HG02610 (cell line): ENCODE data around the gene HOXD4.

ENCODE experiments used
- ATAC-seq: cut with Tn5 transposase; IDR thresholded peaks from one replicate; pipeline ENCODE4 v1.9.1; 2021; ENCODE audit warnings: mild to moderate bottlenecking, moderate library complexity; ENCODE audit not compliant: unreplicated experiment

HOXD4 gene

DNA sequence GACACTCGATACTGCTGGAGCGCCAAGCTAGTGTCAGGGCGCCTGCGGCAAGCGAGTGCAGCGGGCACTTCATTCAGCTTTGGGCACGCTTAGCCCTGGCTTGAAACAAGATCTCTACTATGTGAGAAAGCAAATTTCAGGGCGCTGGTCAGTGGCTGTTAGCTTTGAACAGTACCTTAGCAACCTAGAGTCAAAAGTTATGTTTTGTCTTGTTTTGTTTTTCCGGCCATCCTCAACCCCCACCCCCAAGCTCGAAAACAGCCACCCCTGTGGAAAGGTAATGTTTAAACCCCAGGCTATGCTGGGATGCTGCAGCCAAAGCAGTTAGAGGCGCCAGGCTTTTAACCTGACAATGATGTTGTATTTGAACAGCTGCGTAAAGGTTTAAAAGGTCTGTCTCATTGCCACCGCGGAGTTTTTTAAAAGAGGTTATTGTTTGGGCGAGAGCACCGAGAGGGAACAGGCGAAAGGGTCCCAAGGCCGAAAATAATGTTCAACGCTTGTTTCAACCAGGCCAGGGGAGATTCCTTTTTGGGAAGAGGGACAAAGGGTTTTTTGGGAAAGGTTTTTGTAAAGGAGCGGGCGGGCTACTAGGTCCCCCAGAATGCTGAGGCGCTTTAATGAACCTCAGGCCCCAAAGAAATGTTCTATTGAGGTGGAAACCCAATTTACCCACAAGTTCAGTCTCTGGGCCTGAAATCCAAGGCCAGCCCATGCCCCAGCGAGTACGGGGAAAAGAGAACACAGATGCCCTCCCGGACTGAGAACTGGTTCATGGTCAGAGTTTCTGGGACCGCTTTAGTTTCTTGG lies 37.0 kb upstream of the HOXD4 start:
- ATAC-seq = no peak

DNA sequence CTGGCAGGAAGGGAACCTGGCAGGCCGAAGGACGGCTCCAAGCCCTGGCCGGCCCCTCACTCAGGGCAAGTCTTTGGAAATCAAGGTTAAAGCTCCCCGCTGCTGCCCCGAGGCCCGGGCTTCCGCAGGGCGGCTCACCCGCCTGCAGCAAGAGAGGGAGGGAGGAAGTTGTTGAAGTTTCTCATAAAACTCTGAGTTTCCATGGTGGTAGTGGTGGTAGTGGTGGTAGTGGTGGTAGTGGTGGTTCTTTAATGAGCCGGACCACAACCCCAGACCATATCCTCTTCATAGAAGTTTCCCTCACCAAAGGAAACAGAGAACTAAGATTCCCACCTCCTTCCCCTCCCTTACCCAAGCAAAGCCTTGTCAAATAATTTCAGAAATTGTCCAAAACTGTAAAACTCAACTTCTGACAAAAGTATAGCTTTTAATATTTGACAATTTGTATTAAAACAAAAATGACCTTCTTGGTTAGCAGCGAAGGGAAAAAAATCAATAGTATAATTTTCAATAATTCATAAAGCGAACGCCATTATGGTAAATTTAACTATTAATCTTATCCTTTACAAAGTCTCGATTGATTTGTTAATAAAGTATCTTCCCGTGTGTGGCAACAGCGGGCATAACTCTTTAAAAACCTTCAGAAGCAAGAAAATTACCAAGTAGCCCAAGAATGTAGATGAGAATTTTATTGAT lies 36.3 kb upstream of the HOXD4 start:
- ATAC-seq = no peak

DNA sequence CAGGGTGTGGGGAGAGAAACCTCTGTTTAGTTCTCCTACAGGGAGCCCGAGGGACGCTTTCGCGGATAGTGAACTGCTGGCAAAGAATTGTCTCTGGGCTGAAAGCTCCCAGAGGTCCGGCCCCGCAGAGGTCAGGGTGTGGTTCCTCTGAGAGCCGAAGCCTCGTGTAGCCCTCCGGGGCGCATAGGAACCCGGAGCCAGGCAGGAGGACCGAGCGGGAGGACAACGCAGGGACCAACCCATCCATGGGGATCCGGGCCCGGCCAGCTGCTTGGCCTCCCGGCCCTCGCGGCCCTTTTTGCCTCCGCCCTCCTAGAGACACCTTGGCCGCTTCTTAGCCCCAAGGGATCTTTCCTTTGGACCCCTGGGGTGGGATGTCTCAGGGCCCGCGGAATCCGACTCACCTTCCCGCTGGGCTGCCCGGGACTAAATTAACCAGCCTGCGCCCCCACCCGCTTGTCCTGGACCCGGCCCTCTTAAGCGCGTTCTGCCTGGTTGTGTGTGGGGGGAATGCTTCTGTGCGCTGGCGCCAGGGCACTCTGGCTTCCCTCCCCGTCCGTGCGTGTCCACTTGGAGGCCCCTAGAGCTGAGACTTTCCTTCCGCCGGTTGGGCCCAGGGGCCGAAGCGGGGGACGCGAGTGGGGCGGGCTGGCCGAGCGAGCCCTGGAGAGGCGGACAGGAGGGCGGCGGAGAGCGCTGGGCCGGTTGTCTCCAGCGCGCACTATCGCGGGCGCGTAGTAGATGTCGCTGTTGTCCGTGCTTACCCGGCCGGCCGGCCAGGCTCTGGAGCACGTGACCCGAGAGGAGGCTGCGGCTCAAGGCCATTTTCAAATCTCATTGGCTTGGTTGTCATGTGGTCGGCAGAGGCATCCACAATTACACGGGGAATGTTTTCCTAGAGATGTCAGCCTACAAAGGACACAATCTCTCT lies 35.2 kb upstream of the HOXD4 start, which contains the start of gene HOXD10:
HOXD10 (plus strand) TSS at position 896 of the 931 bp plus-strand sequence. CDS start 56 bp downstream, outside the sequence.
- no peak for ATAC-seq

DNA sequence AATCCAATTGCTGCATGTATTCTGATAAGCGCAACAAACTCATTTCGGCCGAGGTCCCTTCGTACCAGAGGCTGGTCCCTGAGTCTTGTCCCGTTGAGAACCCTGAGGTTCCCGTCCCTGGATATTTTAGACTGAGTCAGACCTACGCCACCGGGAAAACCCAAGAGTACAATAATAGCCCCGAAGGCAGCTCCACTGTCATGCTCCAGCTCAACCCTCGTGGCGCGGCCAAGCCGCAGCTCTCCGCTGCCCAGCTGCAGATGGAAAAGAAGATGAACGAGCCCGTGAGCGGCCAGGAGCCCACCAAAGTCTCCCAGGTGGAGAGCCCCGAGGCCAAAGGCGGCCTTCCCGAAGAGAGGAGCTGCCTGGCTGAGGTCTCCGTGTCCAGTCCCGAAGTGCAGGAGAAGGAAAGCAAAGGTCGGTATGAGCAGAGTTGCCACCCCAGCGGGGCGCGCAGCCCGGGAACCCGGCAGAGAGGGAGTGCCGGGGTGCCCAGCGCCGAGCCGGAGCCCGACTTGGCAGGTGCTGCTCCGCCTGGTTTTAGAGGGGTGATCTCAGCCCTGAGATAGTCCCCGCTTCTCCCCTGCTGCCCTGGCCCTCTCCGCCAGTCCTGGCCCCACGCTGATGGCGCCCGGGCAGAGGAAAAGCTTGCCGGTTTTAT lies 34.1 kb upstream of the HOXD4 start:
- no peak for ATAC-seq

DNA sequence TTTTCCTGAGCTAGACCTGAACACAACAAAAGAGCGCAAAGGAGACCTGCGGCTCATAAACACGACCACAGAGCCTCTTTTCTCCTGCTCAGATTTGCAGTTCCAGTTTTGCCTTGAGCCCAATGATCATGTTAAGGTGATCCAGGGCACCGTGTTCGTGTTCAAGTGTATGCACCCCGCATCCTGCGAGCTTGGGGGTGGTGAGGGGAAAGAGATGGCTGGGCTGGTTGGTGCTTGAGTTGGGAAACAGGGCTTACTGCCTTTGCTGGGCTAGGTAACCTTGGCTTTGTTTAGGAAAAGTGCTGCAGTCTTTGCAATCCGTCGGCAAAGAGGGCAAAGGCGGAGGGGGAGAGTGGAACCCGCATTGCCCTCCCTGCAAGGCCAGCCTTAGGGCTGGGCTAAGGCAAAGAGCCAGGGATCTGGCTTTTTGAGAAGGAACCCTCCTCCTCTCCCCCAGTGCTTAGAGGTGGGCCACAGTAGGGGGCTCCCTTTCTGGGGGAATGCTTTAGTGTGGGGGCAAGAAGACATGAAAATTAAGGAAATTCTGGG lies 33.5 kb upstream of the HOXD4 start:
- no peak for ATAC-seq

DNA sequence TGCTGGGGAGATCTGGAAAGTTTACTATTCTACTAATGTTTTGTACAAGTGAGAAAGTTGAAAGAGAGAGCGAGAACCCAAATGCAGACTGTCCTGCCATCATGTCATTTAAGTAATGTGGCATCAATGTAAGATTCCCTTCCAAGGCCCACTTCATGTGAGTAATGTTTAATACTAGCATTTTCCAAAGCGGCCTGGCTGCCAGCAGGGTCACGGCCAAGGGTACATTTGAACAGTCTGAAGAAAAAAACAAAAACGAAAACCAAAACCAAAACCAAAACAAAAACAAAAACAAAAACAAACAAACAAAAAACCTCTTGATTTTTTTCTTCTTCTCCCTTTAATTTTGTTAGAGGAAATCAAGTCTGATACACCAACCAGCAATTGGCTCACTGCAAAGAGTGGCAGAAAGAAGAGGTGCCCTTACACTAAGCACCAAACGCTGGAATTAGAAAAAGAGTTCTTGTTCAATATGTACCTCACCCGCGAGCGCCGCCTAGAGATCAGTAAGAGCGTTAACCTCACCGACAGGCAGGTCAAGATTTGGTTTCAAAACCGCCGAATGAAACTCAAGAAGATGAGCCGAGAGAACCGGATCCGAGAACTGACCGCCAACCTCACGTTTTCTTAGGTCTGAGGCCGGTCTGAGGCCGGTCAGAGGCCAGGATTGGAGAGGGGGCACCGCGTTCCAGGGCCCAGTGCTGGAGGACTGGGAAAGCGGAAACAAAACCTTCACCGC lies 32.6 kb upstream of the HOXD4 start:
- no peak for ATAC-seq

DNA sequence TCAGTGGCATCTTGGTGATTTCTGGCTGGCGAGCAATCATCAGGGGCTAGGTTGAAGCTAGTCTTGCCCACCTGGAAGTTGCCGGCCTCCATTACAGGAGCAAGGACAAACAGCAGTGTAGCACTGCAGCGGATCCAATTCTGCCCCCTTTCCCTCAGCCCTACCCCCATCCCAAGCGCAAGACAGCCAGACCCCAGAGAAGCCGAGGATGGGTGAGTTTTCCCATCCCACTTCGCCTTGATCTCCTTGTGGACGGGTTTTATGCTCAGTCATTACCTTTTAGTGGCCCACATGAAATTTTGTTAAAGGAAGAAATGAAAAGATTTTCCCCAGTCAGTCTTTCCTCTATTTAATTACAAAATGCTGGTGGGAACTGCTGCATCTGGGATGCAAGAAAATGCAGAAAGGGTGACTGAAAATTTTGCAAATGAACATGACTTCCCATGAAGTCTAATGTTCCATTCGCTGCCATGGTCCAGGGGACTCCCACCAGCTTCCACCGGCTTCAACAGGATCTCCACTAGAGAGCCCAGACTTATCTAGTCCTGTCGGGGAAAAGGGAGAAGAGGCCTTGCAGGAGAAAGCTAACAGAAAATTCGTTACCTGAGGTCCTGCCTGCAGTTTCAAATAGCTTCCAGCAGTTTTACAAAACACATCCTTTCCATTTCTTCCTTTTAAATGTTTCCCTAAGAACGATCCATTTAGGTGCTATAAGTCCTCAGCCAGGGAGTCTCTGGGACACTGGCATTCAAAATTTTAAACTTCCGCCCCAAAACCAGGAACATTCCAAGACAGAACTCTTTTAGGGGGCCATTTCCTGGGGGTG lies 30.8 kb upstream of the HOXD4 start:
- no peak for ATAC-seq

DNA sequence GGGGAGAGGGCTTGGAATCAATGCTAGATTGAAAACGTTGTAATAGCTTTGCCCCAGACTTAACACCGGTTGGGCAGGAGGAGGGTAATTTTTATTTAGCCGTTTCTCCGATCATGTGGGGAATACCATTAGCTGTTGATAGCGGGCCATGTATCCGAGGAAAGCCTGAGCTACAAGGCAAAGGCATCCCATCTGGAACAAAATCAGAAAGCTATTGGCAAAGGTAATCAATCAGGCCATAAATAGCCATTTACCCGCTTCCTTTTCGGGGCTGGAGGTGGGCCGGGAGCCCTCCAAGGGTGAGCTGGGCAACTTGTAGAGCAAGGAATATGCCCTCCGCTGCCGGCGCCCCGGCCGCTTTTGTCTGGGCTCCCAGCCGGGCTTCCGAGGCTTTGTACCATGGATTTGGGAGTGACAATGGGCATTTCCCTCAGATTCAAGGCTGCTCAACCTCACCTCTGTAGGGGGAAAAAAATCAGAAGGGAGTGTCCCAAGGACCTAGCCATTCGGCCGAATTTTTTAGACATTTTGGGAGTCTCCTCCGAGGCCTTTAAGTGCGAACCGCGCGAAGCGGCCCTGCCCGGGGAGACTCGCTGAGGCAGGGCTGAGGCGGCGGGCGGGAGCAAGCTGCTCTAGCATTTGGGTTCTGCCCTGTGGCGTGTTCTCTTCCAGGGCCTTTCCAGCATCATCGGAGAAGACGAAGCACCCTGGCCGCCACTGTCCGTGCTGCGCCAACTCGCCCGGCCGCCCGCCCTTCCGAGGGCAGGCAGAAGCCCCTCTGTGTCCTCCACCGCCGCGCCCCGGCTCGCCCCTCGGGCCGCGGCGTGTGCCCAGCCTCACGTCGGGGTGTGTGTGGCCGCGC lies 29.9 kb upstream of the HOXD4 start:
- ATAC-seq = no peak

DNA sequence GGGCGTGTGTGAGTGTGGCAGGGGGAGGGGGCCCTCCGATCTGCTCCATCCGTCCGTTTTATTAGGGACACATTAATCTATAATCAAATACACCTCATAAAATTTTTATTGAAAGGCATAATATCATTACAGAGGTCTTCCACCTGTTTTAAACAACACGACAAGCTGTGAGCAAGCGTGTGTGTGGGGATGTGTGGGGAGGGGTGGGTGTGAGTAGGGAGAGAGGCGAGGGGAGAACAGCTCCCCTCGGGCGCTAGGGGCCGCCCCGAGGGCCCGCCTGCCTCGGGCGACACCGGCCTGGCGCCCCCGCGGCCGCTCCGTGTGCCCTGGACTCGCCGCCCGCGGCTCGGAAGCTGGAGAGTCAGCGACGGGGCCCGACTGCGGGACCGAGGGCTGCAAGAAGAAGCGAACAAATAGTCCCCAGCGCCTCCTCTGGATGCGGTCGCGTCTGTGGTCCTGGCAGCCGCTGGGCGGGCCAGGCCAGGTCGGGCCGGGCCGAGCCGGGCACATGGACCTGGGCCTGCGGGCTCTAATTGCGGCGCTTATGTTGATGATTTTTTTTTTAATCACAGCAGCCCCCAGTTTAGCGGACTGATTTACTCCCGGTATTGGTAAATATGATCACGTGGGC lies 29.2 kb upstream of the HOXD4 start:
- ATAC-seq = no peak

DNA sequence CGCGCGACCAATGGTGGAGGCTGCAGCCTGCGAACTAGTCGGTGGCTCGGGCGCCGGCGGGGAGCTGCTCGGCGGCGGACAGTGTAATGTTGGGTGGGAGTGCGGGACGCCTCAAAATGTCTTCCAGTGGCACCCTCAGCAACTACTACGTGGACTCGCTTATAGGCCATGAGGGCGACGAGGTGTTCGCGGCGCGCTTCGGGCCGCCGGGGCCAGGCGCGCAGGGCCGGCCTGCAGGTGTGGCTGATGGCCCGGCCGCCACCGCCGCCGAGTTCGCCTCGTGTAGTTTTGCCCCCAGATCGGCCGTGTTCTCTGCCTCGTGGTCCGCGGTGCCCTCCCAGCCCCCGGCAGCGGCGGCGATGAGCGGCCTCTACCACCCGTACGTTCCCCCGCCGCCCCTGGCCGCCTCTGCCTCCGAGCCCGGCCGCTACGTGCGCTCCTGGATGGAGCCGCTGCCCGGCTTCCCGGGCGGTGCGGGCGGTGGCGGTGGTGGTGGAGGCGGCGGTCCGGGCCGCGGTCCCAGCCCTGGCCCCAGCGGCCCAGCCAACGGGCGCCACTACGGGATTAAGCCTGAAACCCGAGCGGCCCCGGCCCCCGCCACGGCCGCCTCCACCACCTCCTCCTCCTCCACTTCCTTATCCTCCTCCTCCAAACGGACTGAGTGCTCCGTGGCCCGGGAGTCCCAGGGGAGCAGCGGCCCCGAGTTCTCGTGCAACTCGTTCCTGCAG lies 28.5 kb upstream of the HOXD4 start, which contains the start of gene HOXD9:
HOXD9 (plus strand) TSS at position 37 of the 728 bp plus-strand sequence; CDS start at position 87, 50 bp downstream.
- no peak for ATAC-seq

DNA sequence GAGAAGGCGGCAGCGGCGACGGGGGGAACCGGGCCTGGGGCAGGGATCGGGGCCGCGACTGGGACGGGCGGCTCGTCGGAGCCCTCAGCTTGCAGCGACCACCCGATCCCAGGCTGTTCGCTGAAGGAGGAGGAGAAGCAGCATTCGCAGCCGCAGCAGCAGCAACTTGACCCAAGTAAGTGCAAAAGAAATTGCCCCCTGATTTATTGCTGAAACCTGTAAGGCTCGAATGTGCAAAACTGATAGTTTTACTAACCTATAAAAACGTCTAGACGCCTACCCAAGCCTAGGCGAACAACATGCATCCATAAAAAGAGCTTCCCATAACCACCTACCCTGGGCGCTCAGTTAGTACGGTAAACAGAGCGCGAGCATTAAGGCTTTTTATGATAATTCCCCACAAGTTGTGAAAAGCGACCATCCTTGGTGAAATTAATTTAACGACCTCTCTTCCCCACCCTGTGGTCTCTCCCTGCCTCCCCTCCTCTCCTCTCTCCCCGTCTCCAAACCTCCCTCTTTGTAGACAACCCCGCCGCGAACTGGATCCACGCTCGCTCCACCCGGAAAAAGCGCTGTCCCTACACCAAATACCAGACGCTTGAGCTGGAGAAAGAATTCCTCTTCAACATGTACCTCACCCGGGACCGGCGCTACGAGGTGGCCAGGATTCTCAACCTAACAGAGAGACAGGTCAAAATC lies 27.8 kb upstream of the HOXD4 start:
- ATAC-seq = no peak

DNA sequence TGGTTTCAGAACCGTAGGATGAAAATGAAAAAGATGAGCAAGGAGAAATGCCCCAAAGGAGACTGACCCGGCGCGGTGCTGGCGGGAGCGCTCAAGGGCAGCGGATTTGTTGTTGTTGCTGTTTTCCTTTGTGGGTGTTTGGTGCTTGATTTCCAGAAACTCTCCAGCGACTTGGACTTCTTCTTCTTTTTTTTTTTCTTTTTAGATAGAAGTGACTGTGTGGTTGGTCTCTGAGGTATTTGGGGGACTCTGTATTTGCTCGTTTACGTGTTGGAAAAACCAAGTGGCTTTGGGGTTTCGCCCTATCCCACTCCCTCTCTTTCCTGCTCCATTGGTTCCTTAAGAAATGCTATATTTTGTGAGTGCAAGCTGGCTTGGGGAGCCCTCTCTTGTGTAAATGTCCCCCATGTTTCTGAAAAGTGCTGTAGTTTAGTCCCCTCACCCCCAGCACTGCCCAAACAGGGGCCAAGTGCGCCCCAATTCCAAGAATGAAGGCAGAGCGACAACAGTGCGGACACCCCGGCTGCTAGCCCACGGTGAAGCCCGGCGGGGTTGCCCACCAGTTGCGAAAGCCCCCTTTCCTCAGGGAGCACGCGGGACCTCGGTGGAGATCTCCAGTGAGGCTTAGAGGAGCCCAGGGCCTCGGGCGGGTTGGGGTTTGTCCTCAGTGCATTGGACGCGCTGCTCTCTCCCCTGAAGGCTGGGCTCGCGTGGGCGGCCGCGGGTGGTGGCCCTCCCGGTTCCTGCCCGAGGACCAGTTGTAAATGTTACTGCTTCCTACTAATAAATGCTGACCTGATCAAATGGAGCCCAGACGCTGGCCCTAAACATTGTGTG lies 27.0 kb upstream of the HOXD4 start:
- ATAC-seq = no peak

DNA sequence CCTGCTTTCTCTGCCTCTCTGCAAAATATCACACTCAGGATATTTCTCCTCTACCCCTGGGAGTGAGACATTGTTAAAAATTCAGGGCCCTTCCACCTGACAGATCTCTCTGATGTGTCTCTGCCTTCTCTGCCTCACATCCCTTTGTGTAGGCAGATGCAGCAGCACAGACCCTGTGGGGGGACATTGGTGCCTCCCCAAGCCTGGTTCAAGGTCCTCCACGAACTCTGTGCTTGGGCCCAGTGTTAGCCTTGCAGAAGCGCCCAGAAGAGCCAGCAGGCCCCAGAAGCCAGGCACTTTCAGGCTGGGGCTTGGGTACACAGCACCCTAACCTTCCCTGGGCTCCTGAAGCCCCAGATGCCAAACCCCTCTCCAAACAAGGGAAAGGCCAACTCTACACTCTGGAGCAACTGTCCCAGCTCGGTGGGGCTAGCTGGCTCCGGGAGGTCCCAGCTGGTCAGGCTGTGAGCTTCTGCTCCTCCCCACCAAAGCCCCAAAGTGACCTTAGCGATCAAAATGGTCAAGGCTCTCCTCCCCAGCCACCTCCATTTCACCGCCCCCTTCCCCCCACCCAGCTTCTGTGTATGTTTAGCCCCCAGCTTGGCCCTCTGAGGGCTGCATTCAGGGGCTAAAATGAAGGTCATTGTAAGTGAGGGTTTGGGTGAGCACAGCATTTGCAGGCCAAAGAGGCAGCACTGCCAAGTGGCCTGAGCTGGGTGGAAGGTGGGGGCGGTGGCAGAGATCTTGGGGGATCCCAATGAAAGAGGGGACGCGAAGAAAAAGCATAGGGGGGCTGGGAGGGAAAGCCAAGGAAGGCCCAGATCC lies 26.2 kb upstream of the HOXD4 start:
- ATAC-seq = no peak

DNA sequence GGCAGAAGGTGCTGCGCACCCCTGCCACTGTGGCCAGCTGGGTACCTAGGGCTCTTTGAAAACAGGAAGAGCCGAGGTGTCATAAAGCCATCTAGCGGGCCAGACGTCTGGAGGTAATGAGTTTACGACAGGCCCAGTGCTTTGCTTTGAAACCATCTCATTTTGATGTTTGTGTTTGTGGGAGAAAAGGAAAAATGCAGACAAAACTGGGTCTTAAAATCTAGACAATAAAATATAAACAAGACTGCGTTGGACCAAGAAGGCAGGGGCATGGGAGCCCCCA lies 25.6 kb upstream of the HOXD4 start:
- no peak for ATAC-seq
